Neural cell (in vitro differentiated cells): ENCODE data around the gene ITGA2B.

ENCODE experiments used
- EP300 ChIP-seq: fragments of 450-650 bp; conservative IDR thresholded peaks from 2 replicates; pipeline ENCODE4 v1.6.1; 2014; ENCODE audit warnings: antibody characterized with exemption, mild to moderate bottlenecking, moderate library complexity; ENCODE audit not compliant: poor library complexity, severe bottlenecking
- EZH2 ChIP-seq: fragments of 200-600, 300-800 bp; shearing (Covaris generic), sonication (generic); IDR thresholded peaks from 2 replicates; pipeline ENCODE4 v1.6.1; 2014; ENCODE audit warnings: antibody characterized with exemption, low read length, borderline replicate concordance, mild to moderate bottlenecking; ENCODE audit not compliant: insufficient read depth, poor library complexity, severe bottlenecking
- MXI1 ChIP-seq: fragments of 450-650 bp; conservative IDR thresholded peaks from 2 replicates; pipeline ENCODE4 v1.6.1; 2014; ENCODE audit warnings: antibody characterized with exemption, mild to moderate bottlenecking; ENCODE audit not compliant: poor library complexity, severe bottlenecking
- POLR2AphosphoS5 ChIP-seq: IDR thresholded peaks from 2 replicates; pipeline ENCODE4 v1.6.1; 2012
- RAD21 ChIP-seq: fragments of 450-650 bp; conservative IDR thresholded peaks from 2 replicates; pipeline ENCODE4 v1.6.1; 2014; ENCODE audit warnings: antibody characterized with exemption, mild to moderate bottlenecking, moderate library complexity
- SMC3 ChIP-seq: fragments of 450-650 bp; conservative IDR thresholded peaks from 2 replicates; pipeline ENCODE4 v1.6.1; 2014; ENCODE audit warnings: antibody characterized with exemption, mild to moderate bottlenecking, moderate library complexity; ENCODE audit not compliant: poor library complexity
- TAF1 ChIP-seq: IDR thresholded peaks from 2 replicates; pipeline ENCODE4 v1.6.1; 2012; ENCODE audit warnings: low read depth
- TF ChIP-seq, protein P1 (sequence below): fragments of 450-650 bp; IDR thresholded peaks from 2 replicates; pipeline ENCODE4 v1.5.1; 2014; ENCODE audit warnings: antibody characterized with exemption, mild to moderate bottlenecking, moderate library complexity; ENCODE audit not compliant: poor library complexity, severe bottlenecking
- TF ChIP-seq, protein P2 (sequence below): IDR thresholded peaks from 2 replicates; pipeline ENCODE4 v1.6.1; 2012; ENCODE audit warnings: borderline replicate concordance

GRCh38 chr17:44326861-44327444, 62.5 kb downstream of the ITGA2B start:
- TF ChIP-seq, protein P1, sequence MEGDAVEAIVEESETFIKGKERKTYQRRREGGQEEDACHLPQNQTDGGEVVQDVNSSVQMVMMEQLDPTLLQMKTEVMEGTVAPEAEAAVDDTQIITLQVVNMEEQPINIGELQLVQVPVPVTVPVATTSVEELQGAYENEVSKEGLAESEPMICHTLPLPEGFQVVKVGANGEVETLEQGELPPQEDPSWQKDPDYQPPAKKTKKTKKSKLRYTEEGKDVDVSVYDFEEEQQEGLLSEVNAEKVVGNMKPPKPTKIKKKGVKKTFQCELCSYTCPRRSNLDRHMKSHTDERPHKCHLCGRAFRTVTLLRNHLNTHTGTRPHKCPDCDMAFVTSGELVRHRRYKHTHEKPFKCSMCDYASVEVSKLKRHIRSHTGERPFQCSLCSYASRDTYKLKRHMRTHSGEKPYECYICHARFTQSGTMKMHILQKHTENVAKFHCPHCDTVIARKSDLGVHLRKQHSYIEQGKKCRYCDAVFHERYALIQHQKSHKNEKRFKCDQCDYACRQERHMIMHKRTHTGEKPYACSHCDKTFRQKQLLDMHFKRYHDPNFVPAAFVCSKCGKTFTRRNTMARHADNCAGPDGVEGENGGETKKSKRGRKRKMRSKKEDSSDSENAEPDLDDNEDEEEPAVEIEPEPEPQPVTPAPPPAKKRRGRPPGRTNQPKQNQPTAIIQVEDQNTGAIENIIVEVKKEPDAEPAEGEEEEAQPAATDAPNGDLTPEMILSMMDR: no peak
- TF ChIP-seq EZH2 (no peak), POLR2AphosphoS5 (no peak), EP300 (no peak), SMC3 (no peak), RAD21 (peak; percentile 29), MXI1 (peak; percentile 62), TAF1 (no peak)
- TF ChIP-seq, protein P2, sequence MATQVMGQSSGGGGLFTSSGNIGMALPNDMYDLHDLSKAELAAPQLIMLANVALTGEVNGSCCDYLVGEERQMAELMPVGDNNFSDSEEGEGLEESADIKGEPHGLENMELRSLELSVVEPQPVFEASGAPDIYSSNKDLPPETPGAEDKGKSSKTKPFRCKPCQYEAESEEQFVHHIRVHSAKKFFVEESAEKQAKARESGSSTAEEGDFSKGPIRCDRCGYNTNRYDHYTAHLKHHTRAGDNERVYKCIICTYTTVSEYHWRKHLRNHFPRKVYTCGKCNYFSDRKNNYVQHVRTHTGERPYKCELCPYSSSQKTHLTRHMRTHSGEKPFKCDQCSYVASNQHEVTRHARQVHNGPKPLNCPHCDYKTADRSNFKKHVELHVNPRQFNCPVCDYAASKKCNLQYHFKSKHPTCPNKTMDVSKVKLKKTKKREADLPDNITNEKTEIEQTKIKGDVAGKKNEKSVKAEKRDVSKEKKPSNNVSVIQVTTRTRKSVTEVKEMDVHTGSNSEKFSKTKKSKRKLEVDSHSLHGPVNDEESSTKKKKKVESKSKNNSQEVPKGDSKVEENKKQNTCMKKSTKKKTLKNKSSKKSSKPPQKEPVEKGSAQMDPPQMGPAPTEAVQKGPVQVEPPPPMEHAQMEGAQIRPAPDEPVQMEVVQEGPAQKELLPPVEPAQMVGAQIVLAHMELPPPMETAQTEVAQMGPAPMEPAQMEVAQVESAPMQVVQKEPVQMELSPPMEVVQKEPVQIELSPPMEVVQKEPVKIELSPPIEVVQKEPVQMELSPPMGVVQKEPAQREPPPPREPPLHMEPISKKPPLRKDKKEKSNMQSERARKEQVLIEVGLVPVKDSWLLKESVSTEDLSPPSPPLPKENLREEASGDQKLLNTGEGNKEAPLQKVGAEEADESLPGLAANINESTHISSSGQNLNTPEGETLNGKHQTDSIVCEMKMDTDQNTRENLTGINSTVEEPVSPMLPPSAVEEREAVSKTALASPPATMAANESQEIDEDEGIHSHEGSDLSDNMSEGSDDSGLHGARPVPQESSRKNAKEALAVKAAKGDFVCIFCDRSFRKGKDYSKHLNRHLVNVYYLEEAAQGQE: no peak
